Measurements from ENCODE around the gene MIER2.

DNA sequence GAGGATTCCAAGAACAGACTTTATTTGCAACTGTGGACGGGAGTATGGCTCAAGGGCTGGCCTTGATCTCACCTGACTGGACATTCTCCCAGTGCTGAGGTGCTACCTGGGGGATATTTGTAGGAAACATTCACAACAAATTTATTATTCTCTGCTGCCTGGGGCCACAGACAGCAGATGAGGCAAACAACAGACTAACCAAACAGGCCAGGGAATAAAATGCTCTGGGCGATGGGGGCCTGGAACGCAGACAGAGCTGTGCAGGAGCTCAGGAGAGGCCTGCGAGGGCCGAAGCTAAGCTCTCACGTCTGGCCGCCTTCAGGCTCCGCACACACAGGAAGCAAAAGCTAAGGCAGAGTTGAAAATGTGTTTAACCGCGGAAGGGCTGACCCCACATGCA is 61.2 kb downstream of the MIER2 start:
- TF ChIP-seq, protein P1, sequence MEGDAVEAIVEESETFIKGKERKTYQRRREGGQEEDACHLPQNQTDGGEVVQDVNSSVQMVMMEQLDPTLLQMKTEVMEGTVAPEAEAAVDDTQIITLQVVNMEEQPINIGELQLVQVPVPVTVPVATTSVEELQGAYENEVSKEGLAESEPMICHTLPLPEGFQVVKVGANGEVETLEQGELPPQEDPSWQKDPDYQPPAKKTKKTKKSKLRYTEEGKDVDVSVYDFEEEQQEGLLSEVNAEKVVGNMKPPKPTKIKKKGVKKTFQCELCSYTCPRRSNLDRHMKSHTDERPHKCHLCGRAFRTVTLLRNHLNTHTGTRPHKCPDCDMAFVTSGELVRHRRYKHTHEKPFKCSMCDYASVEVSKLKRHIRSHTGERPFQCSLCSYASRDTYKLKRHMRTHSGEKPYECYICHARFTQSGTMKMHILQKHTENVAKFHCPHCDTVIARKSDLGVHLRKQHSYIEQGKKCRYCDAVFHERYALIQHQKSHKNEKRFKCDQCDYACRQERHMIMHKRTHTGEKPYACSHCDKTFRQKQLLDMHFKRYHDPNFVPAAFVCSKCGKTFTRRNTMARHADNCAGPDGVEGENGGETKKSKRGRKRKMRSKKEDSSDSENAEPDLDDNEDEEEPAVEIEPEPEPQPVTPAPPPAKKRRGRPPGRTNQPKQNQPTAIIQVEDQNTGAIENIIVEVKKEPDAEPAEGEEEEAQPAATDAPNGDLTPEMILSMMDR (IDR thresholded peaks at IDR 0.05; ENCODE audit: insufficient read depth, low read depth, low read length): no peak
- no peak for TF ChIP-seq EZH2 (IDR thresholded peaks at IDR 0.05; ENCODE audit: insufficient read depth, low read length)
